ENCODE measurements around the gene ADIPOQ. TPM values are rescaled to one million over a fixed set of nuclear protein-coding genes. Genes with fewer than 3 reads are reported as not detected.
"Not testable (repeated sequence)": the region's sequence is repeated elsewhere in the genome, so short reads cannot be mapped to it uniquely, and the experiment has no call there.

The ADIPOQ gene
- total RNA-seq, 1 experiment from 2014 or later, result not detected

DNA sequence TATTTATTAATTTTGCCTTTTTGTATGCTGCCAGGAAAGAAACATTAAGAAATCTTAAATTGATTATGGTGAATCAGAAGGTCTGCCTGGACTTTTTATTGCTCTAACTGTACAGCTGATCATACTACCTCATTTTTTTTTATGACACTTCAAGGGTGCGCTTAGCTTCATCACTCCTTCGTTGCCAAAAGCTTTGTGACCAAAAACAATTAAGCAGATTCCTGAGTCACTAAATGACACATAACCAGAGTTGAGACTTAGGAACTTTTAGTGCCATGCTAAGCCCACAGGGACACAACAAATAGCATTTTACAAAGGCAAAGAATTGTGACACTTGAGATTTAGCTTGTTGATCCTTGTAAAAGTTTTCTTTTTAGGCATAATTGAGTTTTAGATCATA, 4.9 kb downstream of the ADIPOQ start:
- Mint-ChIP-seq H3K27ac (ENCODE audit: unreplicated experiment) (no peak overlapping the region), H3K27me3 (ENCODE audit: unreplicated experiment) (peaks cover 69% of the 10 kb centered on the region), H3K4me1 (ENCODE audit: low read depth, unreplicated experiment) (peaks cover 8% of the 10 kb centered on the region), H3K9me3 (ENCODE audit: low read depth, unreplicated experiment) (no peaks in the 10 kb centered on the region), H3K4me3 (ENCODE audit: low read depth, unreplicated experiment) (no peak overlapping the region), H3K36me3 (ENCODE audit: insufficient read depth, unreplicated experiment) (no peaks in the 10 kb centered on the region)
- no TSS peak for BruUV-seq (replicated peaks)
- TF ChIP-seq, protein P1, sequence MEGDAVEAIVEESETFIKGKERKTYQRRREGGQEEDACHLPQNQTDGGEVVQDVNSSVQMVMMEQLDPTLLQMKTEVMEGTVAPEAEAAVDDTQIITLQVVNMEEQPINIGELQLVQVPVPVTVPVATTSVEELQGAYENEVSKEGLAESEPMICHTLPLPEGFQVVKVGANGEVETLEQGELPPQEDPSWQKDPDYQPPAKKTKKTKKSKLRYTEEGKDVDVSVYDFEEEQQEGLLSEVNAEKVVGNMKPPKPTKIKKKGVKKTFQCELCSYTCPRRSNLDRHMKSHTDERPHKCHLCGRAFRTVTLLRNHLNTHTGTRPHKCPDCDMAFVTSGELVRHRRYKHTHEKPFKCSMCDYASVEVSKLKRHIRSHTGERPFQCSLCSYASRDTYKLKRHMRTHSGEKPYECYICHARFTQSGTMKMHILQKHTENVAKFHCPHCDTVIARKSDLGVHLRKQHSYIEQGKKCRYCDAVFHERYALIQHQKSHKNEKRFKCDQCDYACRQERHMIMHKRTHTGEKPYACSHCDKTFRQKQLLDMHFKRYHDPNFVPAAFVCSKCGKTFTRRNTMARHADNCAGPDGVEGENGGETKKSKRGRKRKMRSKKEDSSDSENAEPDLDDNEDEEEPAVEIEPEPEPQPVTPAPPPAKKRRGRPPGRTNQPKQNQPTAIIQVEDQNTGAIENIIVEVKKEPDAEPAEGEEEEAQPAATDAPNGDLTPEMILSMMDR (IDR thresholded peaks at IDR 0.05; ENCODE audit: unreplicated experiment), result no peak
- CTCF ChIA-PET, result interaction anchor here (0.6 kb wide), 1 partner anchor 222 kb away, joined by 6 read pairs; no protein-coding TSS in a partner anchor
- DNase-seq, result no peak
- intact Hi-C loops (cut with micrococcal nuclease; ENCODE audit: unreplicated experiment), result loop anchor here (10.0 kb wide), 2 partner anchors 447 to 827 kb away; partner anchors contain the start of genes MASP1 and SST

DNA sequence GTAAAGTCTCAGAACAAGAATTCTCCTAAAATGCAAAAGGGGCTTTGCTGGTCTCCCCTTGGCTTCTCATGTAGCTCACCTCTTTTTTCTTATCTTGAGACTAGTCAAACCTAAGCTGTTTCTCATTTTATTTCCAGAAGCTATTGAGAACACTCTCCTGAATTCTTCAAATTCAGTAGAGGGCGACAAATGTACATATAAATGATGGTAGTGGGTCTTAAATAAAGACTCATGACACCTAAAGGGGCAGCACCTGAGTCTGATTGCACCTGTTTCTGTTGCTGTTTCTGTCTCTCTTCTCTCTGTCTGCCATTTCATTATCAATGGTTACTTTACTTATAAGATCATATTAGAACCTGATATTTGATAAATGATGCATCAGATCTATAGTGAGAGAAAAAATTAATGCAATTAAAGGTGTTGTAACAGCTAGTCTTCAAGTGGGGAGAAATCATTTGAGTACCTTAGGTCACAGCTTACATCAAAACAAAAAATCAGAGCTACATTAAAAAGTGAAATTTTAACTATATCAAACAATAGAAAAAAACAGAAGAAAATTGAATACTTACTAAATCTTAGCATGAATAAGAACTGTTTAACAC, 7.0 kb downstream of the ADIPOQ start:
- no peak for DNase-seq
- Mint-ChIP-seq H3K27ac (ENCODE audit: unreplicated experiment) (no peak overlapping the region), H3K9me3 (ENCODE audit: low read depth, unreplicated experiment) (no peaks in the 10 kb centered on the region), H3K27me3 (ENCODE audit: unreplicated experiment) (peaks cover 72% of the 10 kb centered on the region), H3K4me1 (ENCODE audit: low read depth, unreplicated experiment) (no peaks in the 10 kb centered on the region), H3K4me3 (ENCODE audit: low read depth, unreplicated experiment) (no peak overlapping the region), H3K36me3 (ENCODE audit: insufficient read depth, unreplicated experiment) (no peaks in the 10 kb centered on the region)
- BruUV-seq (replicated peaks), result no TSS peak
- TF ChIP-seq, protein P1 (IDR thresholded peaks at IDR 0.05; ENCODE audit: unreplicated experiment), result no peak
- CTCF ChIA-PET, result interaction anchor here (0.6 to 2.1 kb wide), 26 partner anchors 11 to 865 kb away, joined by 3 to 63 read pairs (median 4); partner anchors contain the start of genes RPL39L and ST6GAL1
- intact Hi-C loops (cut with micrococcal nuclease; ENCODE audit: unreplicated experiment), result loop anchor here (1.0 to 10.0 kb wide), 6 partner anchors 82 to 825 kb away; partner anchors contain the start of genes MASP1 and SST

DNA sequence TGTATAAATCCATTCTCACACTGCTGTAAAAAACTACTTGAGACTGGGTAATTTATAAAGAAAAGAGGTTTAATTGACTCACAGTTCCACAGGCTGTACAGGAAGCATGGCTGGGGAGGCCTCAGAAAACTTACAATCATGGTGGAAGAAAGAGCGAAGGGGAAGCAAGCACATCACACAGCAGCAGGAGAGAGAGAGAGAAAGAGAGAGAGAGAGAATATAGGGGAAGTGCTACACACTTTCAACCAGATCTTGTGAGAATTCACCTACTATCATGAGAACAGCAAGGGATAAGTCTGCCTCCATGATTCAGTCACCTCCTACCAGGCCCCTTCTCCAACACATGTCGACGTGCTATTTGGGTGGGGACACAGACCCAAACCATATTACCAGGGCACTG, 9.3 kb downstream of the ADIPOQ start:
- peaks cover 48% of the 10 kb centered on the region for H3K27me3 Mint-ChIP-seq (ENCODE audit: unreplicated experiment)
- H3K36me3 Mint-ChIP-seq (ENCODE audit: insufficient read depth, unreplicated experiment); DNase-seq; BruUV-seq (replicated peaks); intact Hi-C loops (cut with micrococcal nuclease; ENCODE audit: unreplicated experiment); H3K27ac Mint-ChIP-seq (ENCODE audit: unreplicated experiment); H3K4me3 Mint-ChIP-seq (ENCODE audit: low read depth, unreplicated experiment); H3K4me1 Mint-ChIP-seq (ENCODE audit: low read depth, unreplicated experiment); H3K9me3 Mint-ChIP-seq (ENCODE audit: low read depth, unreplicated experiment): not testable (repeated sequence)
- CTCF ChIA-PET, result interaction anchor here (0.6 kb wide), 1 partner anchor 235 kb away, joined by 7 read pairs; no protein-coding TSS in a partner anchor

DNA sequence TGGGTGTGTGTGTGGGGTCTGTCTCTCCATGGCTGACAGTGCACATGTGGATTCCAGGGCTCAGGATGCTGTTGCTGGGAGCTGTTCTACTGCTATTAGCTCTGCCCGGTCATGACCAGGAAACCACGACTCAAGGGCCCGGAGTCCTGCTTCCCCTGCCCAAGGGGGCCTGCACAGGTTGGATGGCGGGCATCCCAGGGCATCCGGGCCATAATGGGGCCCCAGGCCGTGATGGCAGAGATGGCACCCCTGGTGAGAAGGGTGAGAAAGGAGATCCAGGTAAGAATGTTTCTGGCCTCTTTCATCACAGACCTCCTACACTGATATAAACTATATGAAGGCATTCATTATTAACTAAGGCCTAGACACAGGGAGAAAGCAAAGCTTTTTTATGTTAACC, 10.5 kb downstream of the ADIPOQ start:
- no peak overlapping the region for H3K4me3 Mint-ChIP-seq (ENCODE audit: low read depth, unreplicated experiment)
- peaks cover 36% of the 10 kb centered on the region for H3K27me3 Mint-ChIP-seq (ENCODE audit: unreplicated experiment)
- intact Hi-C loops (cut with micrococcal nuclease; ENCODE audit: unreplicated experiment), result no loop called here
- H3K9me3 Mint-ChIP-seq (ENCODE audit: low read depth, unreplicated experiment), result no peaks in the 10 kb centered on the region
- no peaks in the 10 kb centered on the region for H3K36me3 Mint-ChIP-seq (ENCODE audit: insufficient read depth, unreplicated experiment)
- BruUV-seq (replicated peaks), result no TSS peak
- DNase-seq, result no peak
- TF ChIP-seq, protein P1 (IDR thresholded peaks at IDR 0.05; ENCODE audit: unreplicated experiment), result no peak
- CTCF ChIA-PET, result interaction anchor here (0.7 kb wide), 1 partner anchor 78 kb away, joined by 3 read pairs; no protein-coding TSS in a partner anchor
- H3K27ac Mint-ChIP-seq (ENCODE audit: unreplicated experiment), result no peak overlapping the region
- H3K4me1 Mint-ChIP-seq (ENCODE audit: low read depth, unreplicated experiment), result no peaks in the 10 kb centered on the region

DNA sequence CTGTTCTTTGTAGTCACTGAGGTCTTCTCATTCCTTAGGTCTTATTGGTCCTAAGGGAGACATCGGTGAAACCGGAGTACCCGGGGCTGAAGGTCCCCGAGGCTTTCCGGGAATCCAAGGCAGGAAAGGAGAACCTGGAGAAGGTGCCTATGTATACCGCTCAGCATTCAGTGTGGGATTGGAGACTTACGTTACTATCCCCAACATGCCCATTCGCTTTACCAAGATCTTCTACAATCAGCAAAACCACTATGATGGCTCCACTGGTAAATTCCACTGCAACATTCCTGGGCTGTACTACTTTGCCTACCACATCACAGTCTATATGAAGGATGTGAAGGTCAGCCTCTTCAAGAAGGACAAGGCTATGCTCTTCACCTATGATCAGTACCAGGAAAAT, 11.6 kb downstream of the ADIPOQ start:
- DNase-seq, result no peak
- intact Hi-C loops (cut with micrococcal nuclease; ENCODE audit: unreplicated experiment), result no loop called here
- no TSS peak for BruUV-seq (replicated peaks)
- Mint-ChIP-seq H3K9me3 (ENCODE audit: low read depth, unreplicated experiment) (no peaks in the 10 kb centered on the region), H3K27ac (ENCODE audit: unreplicated experiment) (no peak overlapping the region), H3K36me3 (ENCODE audit: insufficient read depth, unreplicated experiment) (no peaks in the 10 kb centered on the region), H3K4me1 (ENCODE audit: low read depth, unreplicated experiment) (no peaks in the 10 kb centered on the region), H3K4me3 (ENCODE audit: low read depth, unreplicated experiment) (no peak overlapping the region), H3K27me3 (ENCODE audit: unreplicated experiment) (peaks cover 36% of the 10 kb centered on the region)
- TF ChIP-seq, protein P1 (IDR thresholded peaks at IDR 0.05; ENCODE audit: unreplicated experiment), result no peak
- CTCF ChIA-PET, result no interaction called here
